Left ventricle myocardium inferior (tissue), 1 donor: Measurements from ENCODE around the gene KCNH8. TPM values are rescaled to one million over a fixed set of nuclear protein-coding genes. Genes with fewer than 3 reads are reported as not detected.

Source experiments
- DNase-seq: peaks from one replicate; pipeline ENCODE4 v3.0.0-alpha.2; 2020
- H3K27ac ChIP-seq: fragments of 200-600 bp; replicated peaks from 2 replicates; pipeline ENCODE4 v1.8.0; 2021
- H3K27me3 ChIP-seq: fragments of 200-600 bp; 2 replicates; pipeline ENCODE4 v1.8.0; 2021; ENCODE audit warnings: low read depth
- H3K36me3 ChIP-seq: fragments of 200-600 bp; 2 replicates; pipeline ENCODE4 v1.8.0; 2021
- H3K4me1 ChIP-seq: fragments of 200-600 bp; 2 replicates; pipeline ENCODE4 v1.8.0; 2021
- H3K4me3 ChIP-seq: fragments of 200-600 bp; 2 replicates; pipeline ENCODE4 v1.8.0; 2021; ENCODE audit warnings: mild to moderate bottlenecking, moderate library complexity
- H3K9me3 ChIP-seq: fragments of 200-600 bp; replicated peaks from 2 replicates; pipeline ENCODE4 v1.8.0; 2021
- CTCF ChIP-seq: fragments of 200-600 bp; IDR thresholded peaks from 2 replicates; pipeline ENCODE4 v1.8.0; 2021; ENCODE audit warnings: antibody characterized with exemption, mild to moderate bottlenecking, borderline replicate concordance
- intact Hi-C: fragments of 100-400 bp; cut with micrococcal nuclease; formaldehyde crosslinking; loops from one replicate; pipeline ENCODE4 v1.11.0; 2022
- total RNA-seq: library from RNA; stranded (reverse); fragmentation: NEBNext Ultra II Directional; extraction: Animal tissue kit (Norgen Biotek cat#: 25700); gene quantifications from one replicate; pipeline ENCODE4 v1.2.1, GENCODE V29; 2021
- donor health status: DM: no; HTN: yes; CAD: no; lungs with severe emphysema.

The KCNH8 gene
- total RNA-seq, 1 donor from 2014 or later = 0.05 TPM

GRCh38 chr3:19526071-19526470, 377.8 kb downstream of the KCNH8 start:
- Histone ChIP-seq H3K4me3 (no peak overlapping the region), H3K27me3 (no peaks in the 10 kb centered on the region), H3K27ac (no peak overlapping the region), H3K4me1 (no peaks in the 10 kb centered on the region), H3K9me3 (no peaks in the 10 kb centered on the region), H3K36me3 (no peaks in the 10 kb centered on the region)
- no peak for TF ChIP-seq CTCF
- intact Hi-C loops = no loop called here
- no peak for DNase-seq

GRCh38 chr3:19527746-19528145, 379.4 kb downstream of the KCNH8 start:
- Histone ChIP-seq H3K36me3 (no peaks in the 10 kb centered on the region), H3K27ac (no peak overlapping the region), H3K27me3 (no peaks in the 10 kb centered on the region), H3K9me3 (no peaks in the 10 kb centered on the region), H3K4me1 (no peaks in the 10 kb centered on the region), H3K4me3 (no peak overlapping the region)
- TF ChIP-seq CTCF = no peak
- DNase-seq = no peak
- intact Hi-C loops = no loop called here

- intact Hi-C loops = no loop called here
- H3K4me3 ChIP-seq = no peak overlapping the region
- H3K9me3 ChIP-seq = no peaks in the 10 kb centered on the region
- no peak overlapping the region for H3K27ac ChIP-seq
- peaks cover 6% of the 10 kb centered on the region for H3K27me3 ChIP-seq
- no peak for DNase-seq
- TF ChIP-seq CTCF = no peak
- H3K36me3 ChIP-seq = no peaks in the 10 kb centered on the region
- no peaks in the 10 kb centered on the region for H3K4me1 ChIP-seq
Measured at GRCh38 chr3:19531426-19531825, 383.1 kb downstream of the KCNH8 start.

- no peak for DNase-seq
- H3K27ac ChIP-seq = no peak overlapping the region
- H3K27me3 ChIP-seq = no peaks in the 10 kb centered on the region
- H3K4me1 ChIP-seq = no peaks in the 10 kb centered on the region
- H3K4me3 ChIP-seq = no peak overlapping the region
- intact Hi-C loops = no loop called here
- H3K36me3 ChIP-seq = no peaks in the 10 kb centered on the region
- TF ChIP-seq CTCF = no peak
- H3K9me3 ChIP-seq = no peaks in the 10 kb centered on the region
Measured at GRCh38 chr3:19539518-19540392, 391.4 kb downstream of the KCNH8 start.

GRCh38 chr3:19540464-19540863, 392.2 kb downstream of the KCNH8 start:
- Histone ChIP-seq H3K27me3 (no peaks in the 10 kb centered on the region), H3K9me3 (no peaks in the 10 kb centered on the region), H3K27ac (no peak overlapping the region), H3K4me3 (no peak overlapping the region), H3K4me1 (no peaks in the 10 kb centered on the region), H3K36me3 (no peaks in the 10 kb centered on the region)
- no peak for DNase-seq
- intact Hi-C loops = no loop called here
- no peak for TF ChIP-seq CTCF
